SK-N-SH (cell line): ENCODE data around the gene NUMB. TPM values are rescaled to one million over a fixed set of nuclear protein-coding genes. Genes with fewer than 3 reads are reported as not detected.

Source experiments
- CTCF ChIA-PET: fragments of 300-600, 350-600 bp; formaldehyde crosslinking; extraction: SDS; loops from one replicate; lab custom pipeline; 2021; lab: Yijun Ruan, JAX
- POLR2A ChIA-PET: fragments of 350-600 bp; sonication (Branson Sonifier 250); formaldehyde crosslinking; extraction: SDS; loops from one replicate; lab custom pipeline; 2020; ENCODE audit warnings: antibody characterized with exemption, inconsistent platforms; lab: Yijun Ruan, JAX
- DNase-seq: peaks from one replicate; pipeline ENCODE4 v3.0.0; 2012
- H2AFZ ChIP-seq: fragments of 200-600 bp; sonication (generic); 2 replicates; pipeline ENCODE4 v1.8.1; 2016; ENCODE audit warnings: antibody characterized with exemption, mild to moderate bottlenecking, low read depth
- H3F3A ChIP-seq: fragments of 200-600 bp; sonication (generic); replicated peaks from 2 replicates; pipeline ENCODE3; 2016; ENCODE audit warnings: antibody characterized with exemption, mild to moderate bottlenecking; ENCODE audit not compliant: insufficient read depth
- H3K27ac ChIP-seq, 2 experiments: fragments of 200-500 bp in 1 of 2; fragments of 200-600 bp in 1 of 2; sonication (Bioruptor generic) in 1 of 2; sonication (generic), shearing (Covaris generic) in 1 of 2; 2 replicates each; pipeline versions ENCODE4 v1.5.1 to v1.6.1; 2014 to 2016; ENCODE audit warnings: low read depth in 2 of 2, inconsistent platforms in 1 of 2, low read length in 1 of 2, mild to moderate bottlenecking in 1 of 2, mixed read lengths in 1 of 2
- H3K27me3 ChIP-seq: fragments of 200-600 bp; sonication (generic), shearing (Covaris generic); 2 replicates; pipeline ENCODE4 v1.6.1; 2016; ENCODE audit warnings: mixed run types; ENCODE audit not compliant: insufficient read depth
- H3K36me3 ChIP-seq, 2 experiments: fragments of 200-500 bp in 1 of 2; fragments of 200-600 bp in 1 of 2; sonication (Bioruptor generic) in 1 of 2; sonication (generic) in 1 of 2; replicated peaks in 1 of 2; 2 replicates each; pipeline versions ENCODE3 to v1.5.1; 2014 to 2016; ENCODE audit warnings: low read length in 1 of 2, mild to moderate bottlenecking in 1 of 2; ENCODE audit not compliant: insufficient read depth in 2 of 2, control insufficient read depth in 1 of 2
- H3K4me1 ChIP-seq, 2 experiments: fragments of 200-500 bp in 1 of 2; fragments of 200-600 bp in 1 of 2; sonication (Bioruptor generic) in 1 of 2; sonication (generic), shearing (Covaris generic) in 1 of 2; 2 replicates each; pipeline versions ENCODE4 v1.5.1 to v1.6.1; 2014 to 2016; ENCODE audit warnings: low read depth in 1 of 2, low read length in 1 of 2, mixed run types in 1 of 2; ENCODE audit not compliant: insufficient read depth in 2 of 2, control insufficient read depth in 1 of 2
- H3K4me2 ChIP-seq: fragments of 200-600 bp; sonication (generic), shearing (Covaris generic); 2 replicates; pipeline ENCODE4 v1.6.1; 2017; ENCODE audit warnings: mixed run types
- H3K4me3 ChIP-seq, 2 experiments: fragments of 200-500 bp in 1 of 2; fragments of 200-600 bp in 1 of 2; sonication (Bioruptor generic) in 1 of 2; sonication (generic), shearing (Covaris generic) in 1 of 2; 2 replicates each; pipeline versions ENCODE4 v1.5.1 to v1.8.1; 2014 to 2016; ENCODE audit warnings: low read depth in 2 of 2, inconsistent platforms in 1 of 2, low read length in 1 of 2, mild to moderate bottlenecking in 1 of 2, mixed read lengths in 1 of 2, moderate library complexity in 1 of 2
- H3K79me2 ChIP-seq: fragments of 200-600 bp; sonication (generic); 2 replicates; pipeline ENCODE4 v1.8.1; 2017; ENCODE audit warnings: mild to moderate bottlenecking; ENCODE audit not compliant: insufficient read depth
- H3K9ac ChIP-seq: fragments of 200-600 bp; sonication (generic); 2 replicates; pipeline ENCODE4 v1.6.1; 2017; ENCODE audit warnings: mixed run types
- H3K9me2 ChIP-seq: fragments of 200-600 bp; sonication (generic); 2 replicates; pipeline ENCODE4 v1.6.1; 2017; ENCODE audit warnings: mixed run types
- H3K9me3 ChIP-seq: fragments of 200-600 bp; sonication (generic); 2 replicates; pipeline ENCODE4 v1.6.1; 2017; ENCODE audit warnings: mixed run types, mild to moderate bottlenecking, moderate library complexity
- H4K20me1 ChIP-seq: fragments of 200-600 bp; sonication (generic); 2 replicates; pipeline ENCODE4 v1.6.1; 2017; ENCODE audit warnings: mild to moderate bottlenecking, mixed run types; ENCODE audit not compliant: insufficient read depth
- EP300 ChIP-seq, 2 experiments: IDR thresholded peaks; 2 replicates each; pipeline versions ENCODE4 v1.4.0 to v1.6.1; 2012; ENCODE audit warnings: borderline replicate concordance in 1 of 2, low read depth in 1 of 2, low read length in 1 of 2
- FOSL2 ChIP-seq: IDR thresholded peaks from 2 replicates; pipeline ENCODE4 v1.4.0; 2012; ENCODE audit warnings: low read depth, mild to moderate bottlenecking, moderate library complexity, borderline replicate concordance
- FOXM1 ChIP-seq: IDR thresholded peaks from 2 replicates; pipeline ENCODE4 v1.4.0; 2012; ENCODE audit warnings: low read depth, mild to moderate bottlenecking
- GATA2 ChIP-seq: sonication (generic); formaldehyde crosslinking; IDR thresholded peaks from 2 replicates; pipeline ENCODE4 v1.5.0; 2020; ENCODE audit warnings: mild to moderate bottlenecking, missing genetic modification reagents
- JUND ChIP-seq: IDR thresholded peaks from 2 replicates; pipeline ENCODE4 v1.4.0; 2012
- MXI1 ChIP-seq: IDR thresholded peaks from 2 replicates; pipeline ENCODE4 v1.6.1; 2012; ENCODE audit warnings: mild to moderate bottlenecking, low read depth, low read length, improper control_type of control experiment
- NFIC ChIP-seq: IDR thresholded peaks from 2 replicates; pipeline ENCODE4 v1.4.0; 2012; ENCODE audit warnings: borderline replicate concordance
- NRF1 ChIP-seq: IDR thresholded peaks from 2 replicates; pipeline ENCODE4 v1.6.1; 2012; ENCODE audit warnings: low read depth, mild to moderate bottlenecking, low read length
- RFX5 ChIP-seq: IDR thresholded peaks from 2 replicates; pipeline ENCODE4 v1.6.1; 2012; ENCODE audit warnings: mild to moderate bottlenecking, improper control_type of control experiment, low read length
- RXRA ChIP-seq: IDR thresholded peaks from 2 replicates; pipeline ENCODE4 v1.4.0; 2012; ENCODE audit warnings: low read depth, mild to moderate bottlenecking, borderline replicate concordance
- TAF1 ChIP-seq: IDR thresholded peaks from 2 replicates; pipeline ENCODE4 v1.6.1; 2012; ENCODE audit warnings: low read depth, mild to moderate bottlenecking, low read length, moderate library complexity, borderline replicate concordance
- TCF12 ChIP-seq: IDR thresholded peaks from 2 replicates; pipeline ENCODE4 v1.4.0; 2012
- YY1 ChIP-seq: IDR thresholded peaks from 2 replicates; pipeline ENCODE4 v1.4.0; 2012; ENCODE audit warnings: low read depth, mild to moderate bottlenecking
- WGBS: methylation state at CpG from one replicate; pipeline ENCODE4 v1.1.6; 2017; ENCODE audit warnings: low lambda C conversion rate; 5-methylcytosine and 5-hydroxymethylcytosine counted together
- polyA plus RNA-seq, 3 experiments: library from polyadenylated mRNA; depleted of rRNA; stranded (reverse); fragments of >200 nt; gene quantifications; 2 replicates each; pipeline ENCODE4 v1.2.3, GENCODE V29; 2012
- TF ChIP-seq, protein P1 (sequence below): fragments of 200-600 bp; sonication (generic); IDR thresholded peaks from 2 replicates; pipeline ENCODE4 v1.6.1; 2017; ENCODE audit warnings: antibody characterized with exemption, mild to moderate bottlenecking, moderate library complexity
- TF ChIP-seq, protein P2 (sequence below): IDR thresholded peaks from 2 replicates; pipeline ENCODE4 v1.4.0; 2012; ENCODE audit warnings: low read depth, borderline replicate concordance
- TF ChIP-seq, protein P3 (sequence below): IDR thresholded peaks from 2 replicates; pipeline ENCODE4 v1.4.0; 2012; ENCODE audit warnings: low read depth, borderline replicate concordance
- TF ChIP-seq, protein P4 (sequence below): IDR thresholded peaks from 2 replicates; pipeline ENCODE4 v1.6.1; 2012; ENCODE audit warnings: mild to moderate bottlenecking, low read depth, low read length, moderate library complexity

The NUMB gene
- polyA plus RNA-seq, 1 of the 3 experiments (the other 2 are of a cell fraction), result 58.4 TPM

- Histone ChIP-seq H2AFZ (no peak overlapping the region), H3K9me3 (no peaks in the 10 kb centered on the region), H3K36me3 (peaks cover 0 to 3% of the 10 kb centered on the region in 2 experiments), H3F3A (peaks cover 6% of the 10 kb centered on the region), H3K4me2 (peak overlapping the region; percentile 65; the same call in 1 of the 2 replicates), H3K27me3 (no peaks in the 10 kb centered on the region), H3K4me1 (peaks cover 6 to 11% of the 10 kb centered on the region in 2 experiments; a peak in 2 of 4 replicates), H3K9ac (no peak overlapping the region), H3K27ac (peak overlapping the region; percentile 17 to 71; a peak in 2 of 4 replicates), H3K4me3 (peak overlapping the region in 1 of 2 experiments; percentile 18; a peak in 1 of 4 replicates), H3K9me2 (no peaks in the 10 kb centered on the region), H3K79me2 (no peaks in the 10 kb centered on the region), H4K20me1 (0 out of 2 replicates have a peak, but pooled peaks cover 3% of the 10 kb centered on the region)
- ChIA-PET CTCF (interaction anchor here (0.9 to 1.2 kb wide), 2 partner anchors 67 to 244 kb away, joined by 3 to 4 read pairs; no protein-coding TSS in a partner anchor), POLR2A (no interaction called here)
- 33% methylated on average over 24 of the region's 25 CpGs for WGBS
- peak; percentile 41 for DNase-seq
- peak; percentile 46 for TF ChIP-seq JUND
- TF ChIP-seq, protein P1, sequence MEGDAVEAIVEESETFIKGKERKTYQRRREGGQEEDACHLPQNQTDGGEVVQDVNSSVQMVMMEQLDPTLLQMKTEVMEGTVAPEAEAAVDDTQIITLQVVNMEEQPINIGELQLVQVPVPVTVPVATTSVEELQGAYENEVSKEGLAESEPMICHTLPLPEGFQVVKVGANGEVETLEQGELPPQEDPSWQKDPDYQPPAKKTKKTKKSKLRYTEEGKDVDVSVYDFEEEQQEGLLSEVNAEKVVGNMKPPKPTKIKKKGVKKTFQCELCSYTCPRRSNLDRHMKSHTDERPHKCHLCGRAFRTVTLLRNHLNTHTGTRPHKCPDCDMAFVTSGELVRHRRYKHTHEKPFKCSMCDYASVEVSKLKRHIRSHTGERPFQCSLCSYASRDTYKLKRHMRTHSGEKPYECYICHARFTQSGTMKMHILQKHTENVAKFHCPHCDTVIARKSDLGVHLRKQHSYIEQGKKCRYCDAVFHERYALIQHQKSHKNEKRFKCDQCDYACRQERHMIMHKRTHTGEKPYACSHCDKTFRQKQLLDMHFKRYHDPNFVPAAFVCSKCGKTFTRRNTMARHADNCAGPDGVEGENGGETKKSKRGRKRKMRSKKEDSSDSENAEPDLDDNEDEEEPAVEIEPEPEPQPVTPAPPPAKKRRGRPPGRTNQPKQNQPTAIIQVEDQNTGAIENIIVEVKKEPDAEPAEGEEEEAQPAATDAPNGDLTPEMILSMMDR, result no peak
- no peak for TF ChIP-seq MXI1
- TF ChIP-seq, protein P2, sequence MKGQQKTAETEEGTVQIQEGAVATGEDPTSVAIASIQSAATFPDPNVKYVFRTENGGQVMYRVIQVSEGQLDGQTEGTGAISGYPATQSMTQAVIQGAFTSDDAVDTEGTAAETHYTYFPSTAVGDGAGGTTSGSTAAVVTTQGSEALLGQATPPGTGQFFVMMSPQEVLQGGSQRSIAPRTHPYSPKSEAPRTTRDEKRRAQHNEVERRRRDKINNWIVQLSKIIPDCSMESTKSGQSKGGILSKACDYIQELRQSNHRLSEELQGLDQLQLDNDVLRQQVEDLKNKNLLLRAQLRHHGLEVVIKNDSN, result no peak
- TF ChIP-seq FOXM1, result no peak
- peak in 1 of 2 experiments; percentile 26; a peak in 1 of 4 replicates for TF ChIP-seq EP300 (IDR thresholded peaks at IDR 0.05; ENCODE audit: borderline replicate concordance in 1 of 2, low read depth in 1 of 2, low read length in 1 of 2)
- TF ChIP-seq, protein P3, sequence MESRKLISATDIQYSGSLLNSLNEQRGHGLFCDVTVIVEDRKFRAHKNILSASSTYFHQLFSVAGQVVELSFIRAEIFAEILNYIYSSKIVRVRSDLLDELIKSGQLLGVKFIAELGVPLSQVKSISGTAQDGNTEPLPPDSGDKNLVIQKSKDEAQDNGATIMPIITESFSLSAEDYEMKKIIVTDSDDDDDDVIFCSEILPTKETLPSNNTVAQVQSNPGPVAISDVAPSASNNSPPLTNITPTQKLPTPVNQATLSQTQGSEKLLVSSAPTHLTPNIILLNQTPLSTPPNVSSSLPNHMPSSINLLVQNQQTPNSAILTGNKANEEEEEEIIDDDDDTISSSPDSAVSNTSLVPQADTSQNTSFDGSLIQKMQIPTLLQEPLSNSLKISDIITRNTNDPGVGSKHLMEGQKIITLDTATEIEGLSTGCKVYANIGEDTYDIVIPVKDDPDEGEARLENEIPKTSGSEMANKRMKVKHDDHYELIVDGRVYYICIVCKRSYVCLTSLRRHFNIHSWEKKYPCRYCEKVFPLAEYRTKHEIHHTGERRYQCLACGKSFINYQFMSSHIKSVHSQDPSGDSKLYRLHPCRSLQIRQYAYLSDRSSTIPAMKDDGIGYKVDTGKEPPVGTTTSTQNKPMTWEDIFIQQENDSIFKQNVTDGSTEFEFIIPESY, result 0 out of 2 replicates have a peak, but pooled peaks have one; percentile 28
- TF ChIP-seq FOSL2, result peak; percentile 73
- no peak for TF ChIP-seq YY1
- no peak for TF ChIP-seq NRF1
- no peak for TF ChIP-seq GATA2 (CRISPR knock-in tag)
- TF ChIP-seq TCF12, result peak; percentile 70
- TF ChIP-seq RFX5, result no peak
- peak; percentile 89 for TF ChIP-seq RXRA
- TF ChIP-seq TAF1, result no peak
- TF ChIP-seq, protein P4, sequence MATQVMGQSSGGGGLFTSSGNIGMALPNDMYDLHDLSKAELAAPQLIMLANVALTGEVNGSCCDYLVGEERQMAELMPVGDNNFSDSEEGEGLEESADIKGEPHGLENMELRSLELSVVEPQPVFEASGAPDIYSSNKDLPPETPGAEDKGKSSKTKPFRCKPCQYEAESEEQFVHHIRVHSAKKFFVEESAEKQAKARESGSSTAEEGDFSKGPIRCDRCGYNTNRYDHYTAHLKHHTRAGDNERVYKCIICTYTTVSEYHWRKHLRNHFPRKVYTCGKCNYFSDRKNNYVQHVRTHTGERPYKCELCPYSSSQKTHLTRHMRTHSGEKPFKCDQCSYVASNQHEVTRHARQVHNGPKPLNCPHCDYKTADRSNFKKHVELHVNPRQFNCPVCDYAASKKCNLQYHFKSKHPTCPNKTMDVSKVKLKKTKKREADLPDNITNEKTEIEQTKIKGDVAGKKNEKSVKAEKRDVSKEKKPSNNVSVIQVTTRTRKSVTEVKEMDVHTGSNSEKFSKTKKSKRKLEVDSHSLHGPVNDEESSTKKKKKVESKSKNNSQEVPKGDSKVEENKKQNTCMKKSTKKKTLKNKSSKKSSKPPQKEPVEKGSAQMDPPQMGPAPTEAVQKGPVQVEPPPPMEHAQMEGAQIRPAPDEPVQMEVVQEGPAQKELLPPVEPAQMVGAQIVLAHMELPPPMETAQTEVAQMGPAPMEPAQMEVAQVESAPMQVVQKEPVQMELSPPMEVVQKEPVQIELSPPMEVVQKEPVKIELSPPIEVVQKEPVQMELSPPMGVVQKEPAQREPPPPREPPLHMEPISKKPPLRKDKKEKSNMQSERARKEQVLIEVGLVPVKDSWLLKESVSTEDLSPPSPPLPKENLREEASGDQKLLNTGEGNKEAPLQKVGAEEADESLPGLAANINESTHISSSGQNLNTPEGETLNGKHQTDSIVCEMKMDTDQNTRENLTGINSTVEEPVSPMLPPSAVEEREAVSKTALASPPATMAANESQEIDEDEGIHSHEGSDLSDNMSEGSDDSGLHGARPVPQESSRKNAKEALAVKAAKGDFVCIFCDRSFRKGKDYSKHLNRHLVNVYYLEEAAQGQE, result no peak
- peak; percentile 82 for TF ChIP-seq NFIC
Observed at GRCh38 chr14:73227812-73228781, 230.2 kb downstream of the NUMB start.
